GM12864 (cell line): Measurements from ENCODE around the gene OR8K1.

ENCODE experiments used
- DNase-seq: peaks from one replicate; pipeline ENCODE4 v3.0.0-alpha.2; 2011; ENCODE audit warnings: low read depth
- H3K4me3 ChIP-seq: 2 replicates; pipeline ENCODE4 v1.5.1; 2011; ENCODE audit warnings: mild to moderate bottlenecking, low read depth, low read length, control low read depth
- TF ChIP-seq, protein P1 (sequence below): IDR thresholded peaks from 2 replicates; pipeline ENCODE4 v1.5.1; 2011; ENCODE audit warnings: low read depth, mild to moderate bottlenecking, moderate library complexity, low read length, control low read depth, inconsistent platforms; ENCODE audit errors: missing control alignments

Gene OR8K1

DNA sequence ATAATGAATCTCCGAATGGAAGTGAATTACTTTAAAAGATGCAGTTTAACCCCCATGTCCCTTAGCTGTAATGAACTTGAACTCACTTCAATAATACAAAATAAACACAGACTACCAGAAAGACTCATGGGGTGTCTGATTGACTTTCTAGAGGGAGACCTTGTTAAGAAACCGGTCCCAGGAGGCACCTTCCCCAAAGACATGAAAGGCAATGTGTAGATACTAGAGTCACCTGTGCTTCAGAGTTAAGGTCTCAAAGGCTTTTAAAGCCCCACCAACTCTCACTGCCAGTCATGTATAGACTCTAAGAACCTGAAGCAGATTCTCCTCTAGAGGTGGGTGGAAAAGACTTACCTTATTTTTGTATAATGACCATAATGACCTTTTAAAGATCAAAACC is 8.2 kb downstream of the OR8K1 start, which contains the start of gene OR8J1:
TSS of gene OR8J1 (plus strand) at position 301 of the 400 bp plus-strand sequence. CDS start 5,956 bp downstream, outside the sequence.
- DNase-seq, result no peak
- H3K4me3 ChIP-seq, result no peak within 1 kb of the TSS
- TF ChIP-seq, protein P1, sequence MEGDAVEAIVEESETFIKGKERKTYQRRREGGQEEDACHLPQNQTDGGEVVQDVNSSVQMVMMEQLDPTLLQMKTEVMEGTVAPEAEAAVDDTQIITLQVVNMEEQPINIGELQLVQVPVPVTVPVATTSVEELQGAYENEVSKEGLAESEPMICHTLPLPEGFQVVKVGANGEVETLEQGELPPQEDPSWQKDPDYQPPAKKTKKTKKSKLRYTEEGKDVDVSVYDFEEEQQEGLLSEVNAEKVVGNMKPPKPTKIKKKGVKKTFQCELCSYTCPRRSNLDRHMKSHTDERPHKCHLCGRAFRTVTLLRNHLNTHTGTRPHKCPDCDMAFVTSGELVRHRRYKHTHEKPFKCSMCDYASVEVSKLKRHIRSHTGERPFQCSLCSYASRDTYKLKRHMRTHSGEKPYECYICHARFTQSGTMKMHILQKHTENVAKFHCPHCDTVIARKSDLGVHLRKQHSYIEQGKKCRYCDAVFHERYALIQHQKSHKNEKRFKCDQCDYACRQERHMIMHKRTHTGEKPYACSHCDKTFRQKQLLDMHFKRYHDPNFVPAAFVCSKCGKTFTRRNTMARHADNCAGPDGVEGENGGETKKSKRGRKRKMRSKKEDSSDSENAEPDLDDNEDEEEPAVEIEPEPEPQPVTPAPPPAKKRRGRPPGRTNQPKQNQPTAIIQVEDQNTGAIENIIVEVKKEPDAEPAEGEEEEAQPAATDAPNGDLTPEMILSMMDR, result no peak

- no peak within 1 kb of the TSS for H3K4me3 ChIP-seq
- DNase-seq, result no peak
- TF ChIP-seq, protein P1, result no peak
These were observed 29.5 kb downstream of the OR8K1 start, which contains the start of gene OR8U1 for GRCh38 chr11:56375324-56375723. Gene OR8U1, plus strand, starts transcription at chr11:56375624. Its CDS starts 0 bp downstream, at chr11:56375624.

DNA sequence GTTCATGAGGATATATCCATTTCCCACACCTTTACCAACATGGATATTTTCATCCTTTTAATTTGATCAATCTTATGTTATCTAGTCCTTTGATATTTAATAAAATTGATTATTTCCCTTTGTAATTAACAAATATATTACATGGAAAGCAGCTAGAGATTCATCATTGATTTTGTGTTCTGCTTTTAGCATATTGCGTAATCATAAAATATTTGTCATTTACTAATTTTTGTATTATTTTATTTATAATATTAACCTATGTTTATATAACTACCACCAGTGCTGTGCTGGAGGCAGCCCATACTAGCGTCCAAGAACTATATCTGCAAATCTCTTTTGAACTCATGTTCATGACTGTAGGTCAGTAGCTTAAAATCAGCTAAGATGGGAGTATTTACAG is 34.3 kb downstream of the OR8K1 start:
- H3K4me3 ChIP-seq, result no peak overlapping the region
- TF ChIP-seq, protein P1, result no peak
- DNase-seq, result no peak

GRCh38 chr11:56394381-56394780 is 48.5 kb downstream of the OR8K1 start:
- TF ChIP-seq, protein P1, result no peak
- DNase-seq, result no peak
- no peak overlapping the region for H3K4me3 ChIP-seq

DNA sequence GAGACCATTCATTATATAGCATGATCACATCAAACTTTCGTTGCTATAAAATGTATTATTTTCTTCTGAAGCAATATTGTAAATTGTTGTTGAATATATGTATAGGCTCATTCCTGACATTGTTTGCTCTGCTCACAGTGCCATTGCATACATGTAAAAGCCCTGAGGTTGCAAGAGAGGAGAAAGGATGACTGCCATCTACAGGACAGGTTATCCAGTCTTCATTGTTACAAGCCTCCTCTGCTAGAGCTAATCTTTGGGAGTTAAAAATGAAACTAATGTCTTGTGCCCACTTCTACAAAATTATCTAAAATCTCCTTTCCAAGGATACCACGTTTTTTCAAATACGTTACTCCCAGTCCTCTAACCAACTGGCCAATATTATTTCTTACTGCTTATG is 50.2 kb downstream of the OR8K1 start:
- no peak for DNase-seq
- TF ChIP-seq, protein P1, result no peak

More for the DNA sequence above, 50.2 kb downstream of the OR8K1 start:
- no peak overlapping the region for H3K4me3 ChIP-seq
